ENCODE data around the gene ETV4. TPM values are rescaled to one million over a fixed set of nuclear protein-coding genes. Genes with fewer than 3 reads are reported as not detected.

The ETV4 gene
- total and polyA plus RNA-seq, 2 of the 13 experiments (the other 11 are each of a cell fraction or from before 2014, with no cell fraction given): 128 to 330 TPM

GRCh38 chr17:43558805-43559160 lies 12.6 kb upstream of the ETV4 start (continued):
- TF ChIP-seq, protein P1, sequence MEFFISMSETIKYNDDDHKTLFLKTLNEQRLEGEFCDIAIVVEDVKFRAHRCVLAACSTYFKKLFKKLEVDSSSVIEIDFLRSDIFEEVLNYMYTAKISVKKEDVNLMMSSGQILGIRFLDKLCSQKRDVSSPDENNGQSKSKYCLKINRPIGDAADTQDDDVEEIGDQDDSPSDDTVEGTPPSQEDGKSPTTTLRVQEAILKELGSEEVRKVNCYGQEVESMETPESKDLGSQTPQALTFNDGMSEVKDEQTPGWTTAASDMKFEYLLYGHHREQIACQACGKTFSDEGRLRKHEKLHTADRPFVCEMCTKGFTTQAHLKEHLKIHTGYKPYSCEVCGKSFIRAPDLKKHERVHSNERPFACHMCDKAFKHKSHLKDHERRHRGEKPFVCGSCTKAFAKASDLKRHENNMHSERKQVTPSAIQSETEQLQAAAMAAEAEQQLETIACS (CRISPR knock-in tag; IDR thresholded peaks at IDR 0.05): 0 out of 2 replicates have a peak, but pooled peaks have one; percentile 30
- no peak for TF ChIP-seq ZBTB1 (CRISPR knock-in tag; IDR thresholded peaks at IDR 0.05; ENCODE audit: borderline replicate concordance)
- 0 out of 2 replicates have a peak, but pooled peaks have one; percentile 8 for TF ChIP-seq KDM2A (CRISPR knock-in tag; IDR thresholded peaks at IDR 0.05; ENCODE audit: borderline replicate concordance, low read depth)
- TF ChIP-seq DMAP1 (CRISPR knock-in tag; IDR thresholded peaks at IDR 0.05): no peak
- no peak for TF ChIP-seq HMGXB3 (CRISPR knock-in tag; IDR thresholded peaks at IDR 0.05; ENCODE audit: borderline replicate concordance)
- 0 out of 2 replicates have a peak, but pooled peaks have one; percentile 3 for TF ChIP-seq TCF7 (IDR thresholded peaks at IDR 0.05; ENCODE audit: low read depth)
- no peak for TF ChIP-seq SRF (IDR thresholded peaks at IDR 0.05; ENCODE audit: low read depth, low read length)
- TF ChIP-seq, protein P2, sequence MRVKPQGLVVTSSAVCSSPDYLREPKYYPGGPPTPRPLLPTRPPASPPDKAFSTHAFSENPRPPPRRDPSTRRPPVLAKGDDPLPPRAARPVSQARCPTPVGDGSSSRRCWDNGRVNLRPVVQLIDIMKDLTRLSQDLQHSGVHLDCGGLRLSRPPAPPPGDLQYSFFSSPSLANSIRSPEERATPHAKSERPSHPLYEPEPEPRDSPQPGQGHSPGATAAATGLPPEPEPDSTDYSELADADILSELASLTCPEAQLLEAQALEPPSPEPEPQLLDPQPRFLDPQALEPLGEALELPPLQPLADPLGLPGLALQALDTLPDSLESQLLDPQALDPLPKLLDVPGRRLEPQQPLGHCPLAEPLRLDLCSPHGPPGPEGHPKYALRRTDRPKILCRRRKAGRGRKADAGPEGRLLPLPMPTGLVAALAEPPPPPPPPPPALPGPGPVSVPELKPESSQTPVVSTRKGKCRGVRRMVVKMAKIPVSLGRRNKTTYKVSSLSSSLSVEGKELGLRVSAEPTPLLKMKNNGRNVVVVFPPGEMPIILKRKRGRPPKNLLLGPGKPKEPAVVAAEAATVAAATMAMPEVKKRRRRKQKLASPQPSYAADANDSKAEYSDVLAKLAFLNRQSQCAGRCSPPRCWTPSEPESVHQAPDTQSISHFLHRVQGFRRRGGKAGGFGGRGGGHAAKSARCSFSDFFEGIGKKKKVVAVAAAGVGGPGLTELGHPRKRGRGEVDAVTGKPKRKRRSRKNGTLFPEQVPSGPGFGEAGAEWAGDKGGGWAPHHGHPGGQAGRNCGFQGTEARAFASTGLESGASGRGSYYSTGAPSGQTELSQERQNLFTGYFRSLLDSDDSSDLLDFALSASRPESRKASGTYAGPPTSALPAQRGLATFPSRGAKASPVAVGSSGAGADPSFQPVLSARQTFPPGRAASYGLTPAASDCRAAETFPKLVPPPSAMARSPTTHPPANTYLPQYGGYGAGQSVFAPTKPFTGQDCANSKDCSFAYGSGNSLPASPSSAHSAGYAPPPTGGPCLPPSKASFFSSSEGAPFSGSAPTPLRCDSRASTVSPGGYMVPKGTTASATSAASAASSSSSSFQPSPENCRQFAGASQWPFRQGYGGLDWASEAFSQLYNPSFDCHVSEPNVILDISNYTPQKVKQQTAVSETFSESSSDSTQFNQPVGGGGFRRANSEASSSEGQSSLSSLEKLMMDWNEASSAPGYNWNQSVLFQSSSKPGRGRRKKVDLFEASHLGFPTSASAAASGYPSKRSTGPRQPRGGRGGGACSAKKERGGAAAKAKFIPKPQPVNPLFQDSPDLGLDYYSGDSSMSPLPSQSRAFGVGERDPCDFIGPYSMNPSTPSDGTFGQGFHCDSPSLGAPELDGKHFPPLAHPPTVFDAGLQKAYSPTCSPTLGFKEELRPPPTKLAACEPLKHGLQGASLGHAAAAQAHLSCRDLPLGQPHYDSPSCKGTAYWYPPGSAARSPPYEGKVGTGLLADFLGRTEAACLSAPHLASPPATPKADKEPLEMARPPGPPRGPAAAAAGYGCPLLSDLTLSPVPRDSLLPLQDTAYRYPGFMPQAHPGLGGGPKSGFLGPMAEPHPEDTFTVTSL (CRISPR knock-in tag; IDR thresholded peaks at IDR 0.05; ENCODE audit: borderline replicate concordance): 0 out of 2 replicates have a peak, but pooled peaks have one; percentile 65
- TF ChIP-seq ZFY (CRISPR knock-in tag; IDR thresholded peaks at IDR 0.05): no peak
